Renal cortex interstitium (tissue), 15 donors: Measurements from ENCODE around the gene CPSF3. TPM values are rescaled to one million over a fixed set of nuclear protein-coding genes. Genes with fewer than 3 reads are reported as not detected.

Source experiments
- DNase-seq, 11 donors: peaks; one replicate each; pipeline ENCODE4 v3.0.0-alpha.2; 2013; ENCODE audit warnings: low read depth in 9 of 11, low spot score in 4 of 11; ENCODE audit errors: extremely low read depth in 1 of 11
- long read RNA-seq, 16 experiments: transcript quantifications; one replicate each; lab custom pipeline, GENCODE V29; 2026
- polyA plus RNA-seq, 3 donors: library from polyadenylated mRNA; unstranded; fragments of 120-200 nt; gene quantifications; one replicate each; pipeline ENCODE4 v1.2.1, GENCODE V29; 2013; ENCODE audit not compliant: insufficient read length in 3 of 3

The CPSF3 gene
- polyA plus RNA-seq = 10 to 100 TPM; 47.0 to 66.0 (median 55.3) TPM
- long read RNA-seq, donor 1, transcript CPSF3-201 (18 exons, 2,345 nt) = major isoform, 5 of 5 reads
- long read RNA-seq, donor 1, partial matches to known transcripts = 0 of 5 reads
- long read RNA-seq, donor 1, other reads (novel, unspliced or antisense) = 0 of 5 reads
- long read RNA-seq, donor 2, transcript CPSF3-201 (18 exons, 2,345 nt) = major isoform, 5 of 12 reads
- long read RNA-seq, donor 2, partial matches to known transcripts = 7 of 12 reads
- long read RNA-seq, donor 2, other reads (novel, unspliced or antisense) = 0 of 12 reads
- long read RNA-seq, donor 3, transcript CPSF3-201 (18 exons, 2,345 nt) = major isoform, 10 of 15 reads
- long read RNA-seq, donor 3, partial matches to known transcripts = 5 of 15 reads
- long read RNA-seq, donor 3, other reads (novel, unspliced or antisense) = 0 of 15 reads
- long read RNA-seq, donor 4, transcript CPSF3-201 (18 exons, 2,345 nt) = major isoform, 10 of 10 reads
- long read RNA-seq, donor 4, partial matches to known transcripts = 0 of 10 reads
- long read RNA-seq, donor 4, other reads (novel, unspliced or antisense) = 0 of 10 reads
- long read RNA-seq, donor 5 = 0 reads
- long read RNA-seq, donor 6, transcript CPSF3-201 (18 exons, 2,345 nt) = major isoform, 5 of 307 reads
- long read RNA-seq, donor 6, partial matches to known transcripts = 302 of 307 reads
- long read RNA-seq, donor 6, other reads (novel, unspliced or antisense) = 0 of 307 reads
- long read RNA-seq, donor 7, transcript CPSF3-201 (18 exons, 2,345 nt) = major isoform, 10 of 10 reads
- long read RNA-seq, donor 7, partial matches to known transcripts = 0 of 10 reads
- long read RNA-seq, donor 7, other reads (novel, unspliced or antisense) = 0 of 10 reads
- long read RNA-seq, donor 8, transcript CPSF3-201 (18 exons, 2,345 nt) = major isoform, 14 of 20 reads
- long read RNA-seq, donor 8, partial matches to known transcripts = 6 of 20 reads
- long read RNA-seq, donor 8, other reads (novel, unspliced or antisense) = 0 of 20 reads
- long read RNA-seq, donor 9, transcript CPSF3-201 (18 exons, 2,345 nt) = major isoform, 13 of 13 reads
- long read RNA-seq, donor 9, partial matches to known transcripts = 0 of 13 reads
- long read RNA-seq, donor 9, other reads (novel, unspliced or antisense) = 0 of 13 reads
- long read RNA-seq, donor 10, transcript CPSF3-201 (18 exons, 2,345 nt) = major isoform, 10 of 10 reads
- long read RNA-seq, donor 10, partial matches to known transcripts = 0 of 10 reads
- long read RNA-seq, donor 10, other reads (novel, unspliced or antisense) = 0 of 10 reads
- long read RNA-seq, donor 11, transcript CPSF3-201 (18 exons, 2,345 nt) = major isoform, 13 of 13 reads
- long read RNA-seq, donor 11, partial matches to known transcripts = 0 of 13 reads
- long read RNA-seq, donor 11, other reads (novel, unspliced or antisense) = 0 of 13 reads
- long read RNA-seq, donor 12, partial matches to known transcripts = 0 of 3 reads
- long read RNA-seq, donor 12, other reads (novel, unspliced or antisense) = 0 of 3 reads
- long read RNA-seq, donor 13, transcript CPSF3-201 (18 exons, 2,345 nt) = major isoform, 10 of 27 reads
- long read RNA-seq, donor 13, partial matches to known transcripts = 17 of 27 reads
- long read RNA-seq, donor 13, other reads (novel, unspliced or antisense) = 0 of 27 reads
- long read RNA-seq, donor 14, transcript CPSF3-201 (18 exons, 2,345 nt) = major isoform, 13 of 13 reads
- long read RNA-seq, donor 14, partial matches to known transcripts = 0 of 13 reads
- long read RNA-seq, donor 14, other reads (novel, unspliced or antisense) = 0 of 13 reads
- long read RNA-seq, donor 15, partial matches to known transcripts = 0 of 2 reads
- long read RNA-seq, donor 15, other reads (novel, unspliced or antisense) = 0 of 2 reads
- long read RNA-seq, donor 16, transcript CPSF3-201 (18 exons, 2,345 nt) = major isoform, 25 of 37 reads
- long read RNA-seq, donor 16, partial matches to known transcripts = 12 of 37 reads
- long read RNA-seq, donor 16, other reads (novel, unspliced or antisense) = 0 of 37 reads

DNA sequence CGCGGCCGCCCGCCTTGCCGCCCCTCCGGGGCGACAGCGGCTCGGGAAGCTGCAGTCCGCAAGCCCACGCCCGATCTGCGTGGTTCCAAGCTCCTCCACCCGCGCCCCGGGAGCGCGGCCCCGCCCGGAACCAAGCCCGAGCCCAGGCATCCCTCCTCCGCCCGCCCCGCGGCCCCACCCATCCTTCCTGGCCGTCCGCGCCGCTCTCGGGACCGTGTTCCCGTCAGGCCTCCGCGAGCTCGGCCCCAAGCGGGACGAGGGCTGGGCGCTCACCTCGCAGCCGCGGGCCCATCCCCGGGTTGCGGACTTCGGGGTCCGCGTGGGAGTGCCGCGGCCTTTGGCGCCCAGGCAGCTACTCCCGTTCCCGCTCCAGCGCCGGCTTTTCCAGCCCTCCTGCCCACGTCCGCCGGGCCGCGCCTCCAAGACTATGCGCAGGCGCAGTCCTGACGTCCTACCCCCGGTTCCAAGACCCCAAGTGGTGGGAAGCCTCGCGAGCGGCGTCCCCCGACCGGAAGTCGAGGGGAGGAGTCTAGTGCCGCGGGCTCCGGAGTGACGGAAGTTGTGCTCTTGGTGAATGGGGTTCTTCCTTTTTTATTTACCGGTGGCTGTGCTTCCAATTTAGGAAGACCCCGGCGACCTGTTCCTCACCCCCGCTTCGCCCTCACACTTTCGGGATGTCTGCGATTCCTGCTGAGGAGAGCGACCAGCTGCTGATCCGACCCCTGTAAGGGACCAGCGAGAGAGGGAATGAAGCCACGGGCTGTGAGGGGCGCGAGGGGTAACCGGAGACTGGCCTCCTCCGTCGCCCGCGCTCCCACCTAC, at the start of gene CPSF3, which contains the start of gene ITGB1BP1:
Gene CPSF3, plus strand, starts transcription at position 555 of the 822 bp plus-strand sequence. Its CDS starts 120 bp downstream, at position 675.
Gene ITGB1BP1, minus strand, starts transcription at position 429 of the 822 bp plus-strand sequence. CDS start 4,831 bp downstream, outside the sequence.
- DNase-seq = peak; percentile 95 to 99 (median 97)

DNA sequence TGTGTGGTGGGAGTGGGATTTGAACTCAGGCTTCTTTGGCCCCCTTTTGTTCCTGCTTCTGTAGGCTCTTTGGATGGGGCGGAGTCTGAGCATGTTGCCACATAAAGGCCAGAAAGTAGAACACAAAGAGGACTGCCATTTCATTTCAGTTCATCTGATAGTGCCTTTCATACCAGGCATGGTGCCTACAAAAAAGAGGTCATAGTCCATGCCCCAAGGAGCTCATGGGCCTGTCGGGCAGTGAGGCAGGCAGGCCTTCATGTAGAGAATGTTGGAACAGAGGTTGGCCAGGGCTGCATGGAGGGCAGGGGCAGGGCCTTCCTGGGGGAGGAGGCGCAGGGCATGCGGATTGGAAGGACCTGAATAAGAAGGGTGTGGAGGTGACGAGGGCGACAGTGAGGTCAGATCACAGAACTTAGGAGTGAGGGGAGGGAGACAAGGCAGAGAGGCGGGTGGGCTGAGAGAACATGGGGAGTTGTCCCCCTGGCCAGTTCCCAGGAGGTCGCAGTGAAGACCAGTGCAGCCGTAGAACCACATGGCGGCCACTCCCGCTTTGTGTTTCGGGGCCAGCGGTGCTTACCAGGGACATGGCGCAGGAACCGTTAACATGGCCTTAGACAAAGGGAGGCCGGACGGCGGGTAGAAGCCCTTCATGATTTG, 49.3 kb upstream of the CPSF3 start:
- no peak for DNase-seq

DNA sequence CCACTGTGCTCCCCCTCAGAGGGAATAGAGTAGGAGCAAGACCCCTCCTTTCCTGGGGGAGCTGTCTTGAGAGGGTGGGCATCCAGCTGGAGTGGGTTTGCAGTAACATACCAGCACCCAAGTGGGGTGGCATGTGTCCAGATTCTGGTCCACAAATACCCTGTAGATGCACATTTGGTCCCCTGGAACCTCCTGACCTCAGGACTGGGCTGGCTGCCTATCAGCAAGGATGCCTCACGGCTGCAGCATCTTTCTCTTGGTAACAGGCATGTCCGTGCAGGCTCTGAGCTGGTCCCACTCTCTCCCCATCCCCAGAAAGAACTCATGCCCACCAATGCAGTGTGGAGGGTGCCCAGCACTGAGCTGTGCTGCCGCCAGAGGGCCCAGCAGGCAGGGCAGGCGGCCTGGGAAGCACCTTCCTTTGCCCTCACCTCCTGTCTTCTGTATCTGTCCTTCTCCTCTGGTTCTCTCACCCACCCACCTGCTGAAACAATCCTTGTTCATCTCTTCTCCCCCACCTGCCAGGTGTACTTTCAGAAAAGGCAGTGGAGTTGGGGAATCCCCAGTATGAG, 47.5 kb upstream of the CPSF3 start:
- no peak for DNase-seq

DNA sequence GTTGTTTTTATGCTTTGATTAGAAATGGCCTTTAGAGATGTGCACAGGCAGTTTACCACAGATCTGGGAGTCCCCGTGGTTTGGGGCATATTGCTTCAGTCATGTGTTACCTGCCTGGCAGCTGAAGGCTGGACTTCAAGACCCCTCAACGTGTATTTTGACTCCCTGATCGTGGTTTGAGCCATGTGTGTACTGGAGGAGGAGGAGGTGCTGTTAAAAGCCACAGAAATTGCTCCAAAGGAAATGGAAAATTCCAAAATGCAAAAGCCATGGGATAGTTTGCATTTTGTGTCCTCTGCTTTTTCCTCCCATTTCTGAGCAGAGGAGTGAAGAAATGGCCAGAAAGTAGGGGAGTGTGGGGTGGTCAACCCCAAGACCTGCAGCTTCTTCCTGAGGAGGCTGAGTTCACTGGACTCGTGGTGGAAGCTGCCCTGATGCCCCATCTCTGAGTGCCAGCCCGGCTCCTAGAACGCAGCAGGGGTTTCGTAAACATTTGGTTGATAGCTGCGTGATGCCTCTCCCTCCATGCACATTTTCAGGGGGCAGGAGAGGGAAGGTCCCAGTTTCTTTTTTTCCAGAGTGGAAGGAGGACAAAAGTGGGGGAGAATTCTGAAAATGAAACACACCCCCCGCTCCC, 45.9 kb upstream of the CPSF3 start:
- DNase-seq = no peak

DNA sequence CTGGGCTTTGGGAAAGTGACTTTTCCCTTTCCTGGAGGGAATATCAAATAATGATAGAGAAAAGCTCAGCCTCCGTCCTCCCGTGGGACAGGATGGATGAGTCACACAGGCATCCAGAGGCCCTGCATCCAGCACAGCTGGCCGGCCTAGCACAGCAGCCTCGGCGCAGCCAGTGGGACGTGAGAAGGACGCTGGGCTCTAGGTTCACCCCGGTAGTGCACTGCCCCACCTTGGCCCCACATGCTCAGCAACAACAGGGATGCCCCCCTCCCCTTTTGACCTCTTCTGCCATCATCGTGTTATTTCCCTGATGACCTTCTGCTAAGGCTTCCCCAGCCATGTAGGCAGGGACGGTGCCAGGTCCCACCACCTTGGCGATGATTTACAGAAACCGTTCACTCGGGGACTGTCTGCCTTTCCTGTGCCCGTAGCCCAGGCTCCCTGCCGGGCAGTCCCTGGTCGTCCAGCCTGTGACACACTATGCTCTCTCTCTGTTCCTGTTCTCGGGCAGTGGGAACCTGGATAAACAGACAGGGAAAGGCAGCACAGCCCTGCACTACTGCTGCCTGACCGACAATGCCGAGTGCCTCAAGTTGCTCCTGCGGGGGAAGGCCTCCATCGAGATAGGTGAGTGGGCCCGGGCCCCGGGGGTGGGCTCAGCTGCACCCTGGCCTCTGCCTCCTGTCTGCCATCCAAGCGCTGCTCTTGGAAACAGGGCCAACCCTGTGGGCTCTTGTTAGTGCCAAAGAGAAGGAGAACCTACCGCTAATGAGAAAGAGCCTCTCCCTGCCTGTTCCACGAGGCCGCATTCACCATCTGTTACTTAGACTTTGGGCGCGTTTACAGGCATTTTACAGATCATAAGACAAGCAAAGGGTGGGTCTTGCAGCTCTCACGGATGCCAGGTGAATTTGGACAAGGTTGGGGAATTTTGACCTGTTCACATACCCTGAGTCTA, 44.7 kb upstream of the CPSF3 start:
- no peak for DNase-seq

DNA sequence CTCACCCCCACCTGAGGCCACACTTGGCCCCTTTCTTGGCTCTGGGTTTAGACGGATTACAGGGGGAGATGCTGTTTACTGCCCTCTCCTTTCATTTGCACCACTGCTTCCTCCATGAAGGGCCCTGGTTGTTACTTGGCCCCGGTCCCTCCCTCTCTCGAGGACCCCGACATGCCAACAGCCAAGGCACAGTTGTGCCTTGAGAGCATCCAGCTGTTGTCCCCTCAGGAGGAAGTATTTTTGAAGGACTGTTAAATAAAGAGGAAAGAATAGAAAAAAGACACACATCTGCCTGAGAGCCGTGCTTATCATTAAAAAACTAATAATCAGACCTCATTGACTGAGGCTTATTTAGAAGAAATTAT, 44.1 kb upstream of the CPSF3 start:
- no peak for DNase-seq

DNA sequence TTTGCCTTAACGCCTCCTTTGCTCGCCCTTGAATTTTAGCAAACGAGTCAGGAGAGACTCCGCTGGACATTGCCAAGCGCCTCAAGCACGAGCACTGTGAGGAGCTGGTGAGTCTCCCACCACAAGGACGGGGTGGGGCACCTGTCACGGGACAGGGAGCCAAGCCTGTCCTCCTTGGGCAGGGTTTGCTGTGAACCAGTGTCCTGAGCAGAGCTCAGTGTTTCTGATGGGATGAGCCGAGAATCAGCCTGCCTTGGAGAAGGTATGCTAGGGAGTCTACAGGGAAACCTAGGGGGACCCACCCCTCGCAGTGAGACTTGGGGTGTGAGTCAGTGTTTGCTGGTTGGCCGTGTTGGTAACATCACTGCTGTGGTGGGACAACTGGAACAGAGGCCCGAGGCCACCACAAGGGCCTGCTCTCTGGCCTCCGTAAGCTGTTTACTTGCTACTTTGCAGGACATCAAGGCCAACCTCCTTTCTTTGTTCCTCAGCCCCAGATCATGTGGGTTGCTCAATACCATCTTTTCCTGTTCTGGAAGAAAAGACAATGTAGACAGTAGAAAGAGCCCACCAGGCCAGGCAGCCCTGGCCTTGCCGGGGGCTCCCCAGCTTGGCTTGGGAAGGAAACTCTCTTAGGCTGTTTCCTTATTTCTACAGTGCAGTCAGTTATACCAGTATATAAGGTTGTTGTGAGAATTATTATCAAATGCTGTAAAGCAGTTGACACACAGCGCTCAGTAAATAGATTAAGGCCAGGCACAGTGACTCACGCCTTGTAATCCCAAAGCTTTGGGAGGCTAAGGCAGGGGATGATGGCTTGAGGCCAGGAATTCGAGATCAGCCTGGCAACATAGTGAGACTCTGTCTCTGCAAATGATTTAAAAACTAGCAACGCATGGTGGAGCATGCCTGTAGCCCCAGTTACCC, 42.5 kb upstream of the CPSF3 start:
- no peak for DNase-seq

DNA sequence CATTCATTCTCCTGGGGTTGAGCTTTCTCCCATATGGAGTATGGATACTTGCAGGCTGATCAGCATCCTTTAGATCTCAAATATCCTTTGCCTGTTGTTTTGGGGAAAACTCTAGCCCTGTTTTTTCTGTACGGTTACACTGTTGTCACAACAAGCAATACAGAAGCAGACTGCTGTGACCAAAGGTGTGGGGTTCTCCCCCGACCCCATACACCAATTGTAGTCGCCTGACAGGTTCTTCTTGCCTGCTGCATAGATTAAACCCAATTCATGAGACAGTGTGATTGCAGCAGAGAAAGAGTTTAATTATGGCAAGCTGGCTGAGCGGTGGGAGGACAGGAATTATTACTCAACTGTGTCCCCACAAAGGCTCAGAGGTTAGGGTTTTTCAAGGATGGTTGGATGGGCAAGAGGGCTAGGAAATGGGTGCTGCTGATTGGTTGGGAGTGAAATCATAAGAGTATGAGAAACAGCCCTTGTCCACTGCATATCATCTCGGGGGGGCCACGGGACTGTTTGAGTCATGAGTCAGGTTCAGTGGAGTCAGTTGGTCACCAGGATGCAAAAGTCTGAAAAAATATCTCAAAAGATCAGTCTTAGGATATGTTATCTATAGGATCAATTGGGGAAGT, 40.7 kb upstream of the CPSF3 start:
- no peak for DNase-seq

DNA sequence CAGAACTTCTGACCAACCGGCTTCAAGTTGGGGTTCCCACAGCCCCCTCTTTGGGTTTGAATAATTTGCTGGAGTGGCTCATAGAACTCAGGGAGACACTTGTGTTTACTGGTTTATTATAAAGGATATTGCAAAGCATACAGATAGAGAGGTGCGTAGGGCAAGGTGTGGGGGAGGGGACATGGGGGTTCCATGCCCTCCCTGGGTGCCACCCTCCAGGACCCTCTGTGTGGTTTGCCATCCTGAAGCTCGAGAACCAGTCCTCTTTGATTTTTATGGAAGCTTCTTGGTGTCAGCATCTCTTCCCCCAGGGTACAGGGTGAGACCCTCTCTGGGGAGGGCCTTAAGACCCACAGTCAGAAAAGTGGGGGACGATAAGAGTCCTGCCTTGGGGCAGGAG, 38.9 kb upstream of the CPSF3 start:
- DNase-seq = no peak

DNA sequence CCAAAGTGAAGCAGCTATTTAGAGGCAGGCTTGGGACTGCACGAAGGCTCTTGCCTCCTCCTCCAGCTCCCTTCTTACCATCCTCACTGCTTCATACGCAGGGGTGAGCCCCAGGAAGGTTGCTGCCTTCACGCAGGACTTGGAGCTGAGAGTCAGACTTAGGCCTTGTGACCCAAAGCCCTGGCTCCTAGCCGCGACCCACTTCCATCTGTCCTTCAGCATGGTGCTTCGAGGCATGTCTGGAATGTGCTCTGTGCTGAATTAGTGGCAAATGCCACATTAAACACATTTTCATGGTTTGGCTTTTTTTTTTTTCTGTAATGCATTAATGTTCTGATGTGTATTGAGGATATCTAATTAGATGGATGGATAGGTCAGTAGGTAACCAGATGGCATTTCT, 37.6 kb upstream of the CPSF3 start:
- DNase-seq = no peak

DNA sequence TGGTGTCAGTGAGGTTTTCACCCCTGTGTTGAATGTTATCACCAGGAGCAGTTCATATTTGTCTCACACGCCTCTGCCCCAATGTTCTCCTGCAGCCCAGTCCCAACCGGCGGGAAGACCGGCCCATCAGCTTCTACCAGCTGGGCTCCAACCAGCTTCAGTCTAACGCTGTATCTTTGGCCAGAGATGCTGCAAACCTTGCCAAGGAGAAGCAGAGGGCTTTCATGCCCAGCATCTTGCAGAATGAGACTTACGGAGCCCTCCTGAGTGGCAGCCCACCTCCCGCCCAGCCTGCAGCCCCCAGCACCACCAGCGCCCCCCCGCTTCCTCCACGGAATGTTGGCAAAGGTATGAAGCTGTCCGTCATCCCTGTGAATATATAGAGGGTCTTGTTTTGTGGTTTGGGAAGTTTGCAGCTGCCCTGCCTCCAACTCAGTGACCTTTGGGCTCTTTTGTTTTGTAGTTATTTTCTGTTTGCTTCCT, 35.2 kb upstream of the CPSF3 start:
- no peak for DNase-seq

DNA sequence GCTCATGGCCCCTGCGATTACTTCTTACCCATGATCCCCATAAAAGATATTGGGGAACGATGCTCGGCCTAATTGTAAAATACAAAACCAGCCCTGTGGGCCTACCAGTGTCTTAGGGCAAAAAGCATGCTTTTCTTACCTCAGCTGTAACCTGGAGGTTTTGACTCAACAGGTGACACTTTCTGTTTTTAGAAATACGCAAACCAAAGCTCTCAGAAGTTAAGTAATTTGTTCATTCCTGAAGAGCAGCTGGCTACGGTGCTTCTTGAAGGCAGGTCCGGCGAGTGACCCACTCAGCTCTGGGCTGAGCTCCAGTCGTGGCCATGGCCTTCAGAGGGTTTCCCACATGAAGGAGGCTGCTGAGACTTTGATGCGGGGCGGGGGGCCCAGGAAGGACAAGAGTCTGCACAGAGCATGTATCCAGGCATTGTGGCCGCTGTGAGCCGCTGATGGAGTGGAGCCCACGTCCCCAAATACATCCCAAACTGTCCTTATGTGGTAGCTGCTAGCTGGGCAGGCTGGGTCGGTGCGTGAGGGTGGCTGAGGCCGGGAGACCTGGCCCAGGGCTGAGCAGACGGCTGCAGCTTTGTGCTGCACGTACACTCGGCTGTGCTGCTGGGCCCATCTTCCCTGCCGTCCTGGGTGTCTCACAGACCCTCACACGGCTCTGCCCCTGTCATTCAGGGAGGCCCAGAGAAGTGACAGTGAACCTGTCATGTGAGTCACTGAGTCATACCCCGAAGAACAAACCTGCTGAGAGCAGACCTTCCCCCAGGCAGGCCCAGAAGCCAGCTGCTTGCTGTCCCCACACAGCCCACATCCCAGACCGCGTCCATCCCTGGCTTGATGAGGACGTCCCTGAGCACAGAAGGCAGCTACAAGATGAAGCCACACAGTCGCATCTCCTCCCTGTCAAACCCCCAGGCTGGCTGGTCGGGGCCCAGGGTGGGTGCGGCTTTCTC, 34.2 kb upstream of the CPSF3 start:
- DNase-seq = no peak
